ENCODE data around the gene MMP2. TPM values are rescaled to one million over a fixed set of nuclear protein-coding genes. Genes with fewer than 3 reads are reported as not detected.
A peak's percentile ranks its signal among the peaks of the same experiment; 100 is the strongest.

MMP2 gene
- total and polyA plus RNA-seq, 9 donors = 102 to 629 (median 300) TPM

DNA sequence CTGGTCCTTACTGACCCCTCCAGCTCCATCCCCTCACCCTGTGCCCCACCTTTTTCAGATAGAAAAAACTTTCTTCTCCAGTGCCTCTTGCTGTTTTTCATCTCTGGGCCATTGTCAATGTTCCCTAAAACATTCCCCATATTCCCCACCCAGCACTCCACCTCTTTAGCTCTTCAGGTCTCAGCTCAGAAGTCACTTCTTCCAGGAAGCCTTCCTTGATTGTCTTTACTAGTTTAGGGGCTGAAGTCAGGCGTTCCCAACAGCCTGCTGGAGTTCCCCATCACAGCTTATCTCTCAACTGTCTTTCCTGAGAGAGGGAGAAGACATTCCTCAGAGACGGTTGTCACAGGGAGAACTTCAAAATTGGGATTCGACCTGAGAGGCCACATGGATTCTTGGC lies 1.3 kb upstream of the MMP2 start:
- peaks cover 4% of the 10 kb centered on the region for H3K4me1 ChIP-seq (ENCODE audit: insufficient read depth)
- DNase-seq = no peak
- H3K4me3 ChIP-seq = no peak overlapping the region
- no peaks in the 10 kb centered on the region for H3K9me3 ChIP-seq
- H3K27ac ChIP-seq = peak overlapping the region; percentile 83 to 87
- whole genome bisulfite sequencing, 3 donors = 81 to 91% (median 90%) methylated on average over 3 of the region's 3 CpGs
- intact Hi-C loops (cut with DNase I) = no loop called here
- no peaks in the 10 kb centered on the region for H3K36me3 ChIP-seq
- no peak for TF ChIP-seq EP300 (IDR thresholded peaks at IDR 0.05)
- TF ChIP-seq, protein P1, sequence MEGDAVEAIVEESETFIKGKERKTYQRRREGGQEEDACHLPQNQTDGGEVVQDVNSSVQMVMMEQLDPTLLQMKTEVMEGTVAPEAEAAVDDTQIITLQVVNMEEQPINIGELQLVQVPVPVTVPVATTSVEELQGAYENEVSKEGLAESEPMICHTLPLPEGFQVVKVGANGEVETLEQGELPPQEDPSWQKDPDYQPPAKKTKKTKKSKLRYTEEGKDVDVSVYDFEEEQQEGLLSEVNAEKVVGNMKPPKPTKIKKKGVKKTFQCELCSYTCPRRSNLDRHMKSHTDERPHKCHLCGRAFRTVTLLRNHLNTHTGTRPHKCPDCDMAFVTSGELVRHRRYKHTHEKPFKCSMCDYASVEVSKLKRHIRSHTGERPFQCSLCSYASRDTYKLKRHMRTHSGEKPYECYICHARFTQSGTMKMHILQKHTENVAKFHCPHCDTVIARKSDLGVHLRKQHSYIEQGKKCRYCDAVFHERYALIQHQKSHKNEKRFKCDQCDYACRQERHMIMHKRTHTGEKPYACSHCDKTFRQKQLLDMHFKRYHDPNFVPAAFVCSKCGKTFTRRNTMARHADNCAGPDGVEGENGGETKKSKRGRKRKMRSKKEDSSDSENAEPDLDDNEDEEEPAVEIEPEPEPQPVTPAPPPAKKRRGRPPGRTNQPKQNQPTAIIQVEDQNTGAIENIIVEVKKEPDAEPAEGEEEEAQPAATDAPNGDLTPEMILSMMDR (IDR thresholded peaks at IDR 0.05) = no peak
- no peak for TF ChIP-seq POLR2A (IDR thresholded peaks at IDR 0.05)
- H3K27me3 ChIP-seq = no peaks in the 10 kb centered on the region

DNA sequence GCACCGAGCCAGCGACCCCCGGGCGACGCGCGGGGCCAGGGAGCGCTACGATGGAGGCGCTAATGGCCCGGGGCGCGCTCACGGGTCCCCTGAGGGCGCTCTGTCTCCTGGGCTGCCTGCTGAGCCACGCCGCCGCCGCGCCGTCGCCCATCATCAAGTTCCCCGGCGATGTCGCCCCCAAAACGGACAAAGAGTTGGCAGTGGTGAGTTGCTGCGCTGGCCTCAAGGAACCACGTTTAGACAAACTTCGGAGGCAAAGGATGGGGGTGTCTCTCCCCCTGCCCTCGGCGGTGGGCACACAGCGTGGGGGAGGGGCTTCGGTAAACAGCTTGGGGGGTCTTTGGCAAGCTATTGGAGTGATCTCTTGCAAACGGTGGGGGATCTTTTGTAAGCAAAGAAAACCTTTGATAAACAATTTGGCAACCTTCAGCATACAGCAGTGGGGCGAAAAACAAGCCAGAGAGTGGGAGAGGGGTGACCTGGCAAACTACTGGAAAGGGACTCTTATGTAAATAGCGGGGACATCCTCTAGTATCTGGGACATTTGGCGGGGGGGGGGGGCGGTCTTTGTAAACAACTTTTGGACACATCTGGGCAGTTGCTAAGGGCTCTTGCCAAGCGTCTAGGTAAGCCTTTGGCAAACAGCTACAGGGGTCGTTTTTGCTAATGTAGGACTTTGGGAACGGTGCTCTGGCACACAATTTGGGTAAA lies 587 bp downstream of the MMP2 start:
- DNase-seq = peak in 3 of 5 donors; percentile 32 to 58 (median 38)
- no peak for TF ChIP-seq EP300 (IDR thresholded peaks at IDR 0.05)
- no peak for TF ChIP-seq POLR2A (IDR thresholded peaks at IDR 0.05)
- TF ChIP-seq, protein P1 (IDR thresholded peaks at IDR 0.05) = no peak
- Histone ChIP-seq H3K27ac (peak overlapping the region; percentile 83 to 87), H3K4me3 (peak overlapping the region; percentile 65), H3K36me3 (no peaks in the 10 kb centered on the region), H3K4me1 (ENCODE audit: insufficient read depth) (peaks cover 4% of the 10 kb centered on the region), H3K9me3 (no peaks in the 10 kb centered on the region), H3K27me3 (no peaks in the 10 kb centered on the region)
- intact Hi-C loops (cut with DNase I) = no loop called here
- 0 to 1% (median 0%) methylated on average over 37 to 41 of the region's 41 CpGs for WGBS, 3 donors

DNA sequence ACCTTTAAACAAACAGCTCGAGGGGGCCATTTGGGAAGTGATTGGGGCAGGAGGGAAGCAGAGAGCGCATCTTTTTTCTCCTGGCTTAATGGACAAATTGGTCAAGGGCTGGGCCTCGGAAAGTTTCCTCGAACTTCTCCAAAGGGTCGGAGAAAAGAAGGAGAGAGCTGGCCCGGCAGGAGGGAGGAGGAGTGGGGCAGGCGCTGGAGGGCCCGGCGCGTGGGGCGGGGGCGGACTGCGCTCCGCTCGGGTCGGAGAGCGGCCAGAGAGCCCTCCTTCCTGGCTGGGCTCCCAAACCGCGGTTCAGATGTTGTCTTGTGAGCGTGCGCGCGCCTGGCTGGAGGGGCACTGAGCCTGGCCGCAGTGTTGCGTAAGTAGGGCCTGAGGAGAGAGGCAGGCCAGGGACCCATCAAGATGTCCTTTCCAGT lies 1.2 kb downstream of the MMP2 start:
- WGBS, 3 donors = 1 to 3% (median 1%) methylated on average over 25 of the region's 25 CpGs
- Histone ChIP-seq H3K4me1 (ENCODE audit: insufficient read depth) (peaks cover 4% of the 10 kb centered on the region), H3K4me3 (peak overlapping the region; percentile 65), H3K9me3 (no peaks in the 10 kb centered on the region), H3K27ac (peak overlapping the region; percentile 83 to 87), H3K36me3 (no peaks in the 10 kb centered on the region), H3K27me3 (no peaks in the 10 kb centered on the region)
- intact Hi-C loops (cut with DNase I) = no loop called here
- peak; percentile 96 to 97 (median 97) for DNase-seq
- TF ChIP-seq, protein P1 (IDR thresholded peaks at IDR 0.05) = no peak
- peak; percentile 51 for TF ChIP-seq POLR2A (IDR thresholded peaks at IDR 0.05)

DNA sequence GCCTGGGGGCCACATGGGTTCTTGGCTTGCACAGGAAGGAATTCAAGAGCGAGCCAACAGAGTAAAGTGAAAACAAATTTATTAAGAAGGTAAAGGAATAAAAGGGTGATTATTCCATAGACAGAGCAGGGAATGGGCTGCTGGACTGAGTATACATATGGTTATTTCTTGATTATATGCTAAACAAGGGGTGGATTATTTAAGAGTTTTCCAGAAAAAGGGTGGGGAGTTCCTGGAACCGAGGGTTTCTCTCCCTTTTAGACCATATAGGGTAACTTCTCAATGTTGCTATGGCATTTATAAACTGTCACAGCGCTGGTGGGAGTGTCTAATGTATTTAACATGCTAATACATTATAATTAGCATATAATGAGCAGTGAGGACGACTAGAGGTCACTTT lies 2.0 kb downstream of the MMP2 start:
- peaks cover 2% of the 10 kb centered on the region for H3K4me1 ChIP-seq (ENCODE audit: insufficient read depth)
- WGBS, 3 donors = 65 to 82% (median 76%) methylated on average over 4 of the region's 4 CpGs
- TF ChIP-seq POLR2A (IDR thresholded peaks at IDR 0.05) (no peak), EP300 (IDR thresholded peaks at IDR 0.05) (no peak)
- TF ChIP-seq, protein P1 (IDR thresholded peaks at IDR 0.05) = no peak
- peak overlapping the region; percentile 65 for H3K4me3 ChIP-seq
- intact Hi-C loops (cut with DNase I) = no loop called here
- no peaks in the 10 kb centered on the region for H3K27me3 ChIP-seq
- no peaks in the 10 kb centered on the region for H3K36me3 ChIP-seq
- no peaks in the 10 kb centered on the region for H3K9me3 ChIP-seq
- peak overlapping the region; percentile 83 to 87 for H3K27ac ChIP-seq
- DNase-seq = no peak

All from ovary (tissue), 9 donors.